PFSK-1 (cell line): ENCODE measurements around the gene TOMM34.

ENCODE experiments used
- POLR2AphosphoS5 ChIP-seq: IDR thresholded peaks from 2 replicates; pipeline ENCODE4 v1.6.1; 2012; ENCODE audit warnings: low read depth, mild to moderate bottlenecking, control low read depth, low read length, moderate library complexity
- REST ChIP-seq, 2 experiments: IDR thresholded peaks; 2 replicates each; pipeline versions ENCODE4 v1.6.1 to v1.8.0; 2011 to 2012; ENCODE audit warnings: low read depth in 2 of 2, low read length in 2 of 2, control low read depth in 1 of 2, inconsistent platforms in 1 of 2, mild to moderate bottlenecking in 1 of 2, moderate library complexity in 1 of 2; ENCODE audit not compliant: insufficient read depth in 1 of 2
- SIN3A ChIP-seq: IDR thresholded peaks from 2 replicates; pipeline ENCODE4 v1.6.1; 2012; ENCODE audit warnings: mild to moderate bottlenecking, low read length, moderate library complexity, borderline replicate concordance; ENCODE audit not compliant: insufficient read depth

- no peak for TF ChIP-seq SIN3A
- TF ChIP-seq POLR2AphosphoS5 = no peak
- TF ChIP-seq REST (IDR thresholded peaks at IDR 0.05; ENCODE audit: insufficient read depth in 1 of 2, low read depth in 2 of 2, low read length in 2 of 2) = no peak
These were observed 10.1 kb upstream of the TOMM34 start for GRCh38 chr20:44970243-44970757.
